Body of pancreas (tissue), 4 donors: ENCODE results near the gene CLASP1. TPM values are rescaled to one million over a fixed set of nuclear protein-coding genes. Genes with fewer than 3 reads are reported as not detected.

Source experiments
- ATAC-seq: fragments of 150-250 bp; one replicate; pipeline ENCODE4 v1.9.1; 2016
- DNase-seq, 4 donors: peaks; one replicate each; pipeline ENCODE4 v3.0.0-alpha.2; 2019
- H3K27ac ChIP-seq, 4 donors: fragments of 200-600 bp; sonication (generic); 1 replicate in 3 of 4; 2 replicates in 1 of 4; pipeline versions ENCODE4 v1.5.1 to v1.6.1; 2016 to 2019; ENCODE audit warnings: mild to moderate bottlenecking in 1 of 4, mixed read lengths in 1 of 4, moderate library complexity in 1 of 4
- H3K27me3 ChIP-seq, 2 donors: fragments of 200-600 bp; sonication (generic); one replicate each; pipeline ENCODE4 v1.6.0; 2016; ENCODE audit warnings: mild to moderate bottlenecking in 1 of 2
- H3K36me3 ChIP-seq, 2 donors: fragments of 200-600 bp; sonication (generic); replicated peaks in 1 of 2; 2 replicates each; pipeline ENCODE4 v1.5.1; 2016; ENCODE audit warnings: low read depth in 2 of 2; ENCODE audit not compliant: insufficient read depth in 1 of 2
- H3K4me1 ChIP-seq: fragments of 200-600 bp; sonication (generic); one replicate; pipeline ENCODE4 v1.6.0; 2016
- H3K4me3 ChIP-seq, 2 donors: fragments of 200-600 bp; sonication (generic); 1 replicate in 1 of 2; 2 replicates in 1 of 2; pipeline ENCODE4 v1.5.1; 2016 to 2019
- H3K9me3 ChIP-seq, 3 donors: fragments of 200-600 bp; sonication (generic); 1 replicate in 2 of 3; 2 replicates in 1 of 3; pipeline ENCODE4 v1.5.1; 2016
- CTCF ChIP-seq, 7 experiments: fragments of 450-650 bp in 4 of 7; fragments of 200-600 bp in 3 of 7; sonication (generic) in 3 of 7; IDR thresholded peaks; one replicate each; pipeline ENCODE4 v1.5.1; 2016 to 2019; ENCODE audit warnings: antibody characterized with exemption in 7 of 7
- POLR2A ChIP-seq, 3 donors: fragments of 450-650 bp; IDR thresholded peaks; one replicate each; pipeline ENCODE4 v1.6.1; 2016; ENCODE audit warnings: antibody characterized with exemption in 3 of 3, mild to moderate bottlenecking in 2 of 3
- WGBS, 2 donors: methylation state at CpG; one replicate each; pipeline ENCODE4 v1.1.5; 2017; 5-methylcytosine and 5-hydroxymethylcytosine counted together
- intact Hi-C: fragments of 100-400 bp; cut with DNase I; formaldehyde crosslinking; loops from one replicate; pipeline ENCODE4 v1.15.1; 2023
- total RNA-seq, 2 donors: library from RNA; depleted of rRNA; stranded (reverse); fragments of >200 nt; gene quantifications; one replicate each; pipeline ENCODE4 v1.1.0, GENCODE V29; 2016

Gene CLASP1
- total RNA-seq, 2 donors from 2014 or later: 28.5 to 44.2 TPM

- DNase-seq: no peak
- Histone ChIP-seq H3K4me3 (no peak overlapping the region), H3K4me1 (no peaks in the 10 kb centered on the region), H3K27ac (no peak overlapping the region), H3K9me3 (peaks cover 0 to under 1% (median 0%) of the 10 kb centered on the region in 3 donors), H3K27me3 (no peaks in the 10 kb centered on the region), H3K36me3 (no peaks in the 10 kb centered on the region)
- no peak for ATAC-seq
- TF ChIP-seq CTCF (IDR thresholded peaks at IDR 0.05) (no peak), POLR2A (IDR thresholded peaks at IDR 0.05) (no peak)
- intact Hi-C loops: no loop called here
Measured at GRCh38 chr2:121670181-121670580, 20.9 kb upstream of the CLASP1 start.

GRCh38 chr2:121667618-121668017, 18.4 kb upstream of the CLASP1 start:
- intact Hi-C loops: no loop called here
- 100% methylated on average over 1 of the region's 1 CpG for WGBS, 2 donors

GRCh38 chr2:121666042-121666441, 16.8 kb upstream of the CLASP1 start:
- no peaks in the 10 kb centered on the region for H3K27me3 ChIP-seq
- 88 to 92% methylated on average over 1 of the region's 1 CpG for WGBS, 2 donors
- no peaks in the 10 kb centered on the region for H3K4me1 ChIP-seq
- H3K27ac ChIP-seq: no peak overlapping the region
- no peak for TF ChIP-seq POLR2A (IDR thresholded peaks at IDR 0.05)
- no peak for TF ChIP-seq CTCF (IDR thresholded peaks at IDR 0.05)
- H3K4me3 ChIP-seq: no peak overlapping the region
- H3K9me3 ChIP-seq: no peaks in the 10 kb centered on the region
- intact Hi-C loops: no loop called here
- no peak for DNase-seq
- no peak for ATAC-seq
- no peaks in the 10 kb centered on the region for H3K36me3 ChIP-seq

More at GRCh38 chr2:121667618-121668017, 18.4 kb upstream of the CLASP1 start:
- no peaks in the 10 kb centered on the region for H3K27me3 ChIP-seq
- TF ChIP-seq CTCF (IDR thresholded peaks at IDR 0.05) (no peak), POLR2A (IDR thresholded peaks at IDR 0.05) (no peak)
- H3K9me3 ChIP-seq: no peaks in the 10 kb centered on the region
- H3K4me3 ChIP-seq: no peak overlapping the region
- H3K27ac ChIP-seq: no peak overlapping the region
- DNase-seq (no peak), ATAC-seq (no peak)
- no peaks in the 10 kb centered on the region for H3K4me1 ChIP-seq
- H3K36me3 ChIP-seq: no peaks in the 10 kb centered on the region

DNA sequence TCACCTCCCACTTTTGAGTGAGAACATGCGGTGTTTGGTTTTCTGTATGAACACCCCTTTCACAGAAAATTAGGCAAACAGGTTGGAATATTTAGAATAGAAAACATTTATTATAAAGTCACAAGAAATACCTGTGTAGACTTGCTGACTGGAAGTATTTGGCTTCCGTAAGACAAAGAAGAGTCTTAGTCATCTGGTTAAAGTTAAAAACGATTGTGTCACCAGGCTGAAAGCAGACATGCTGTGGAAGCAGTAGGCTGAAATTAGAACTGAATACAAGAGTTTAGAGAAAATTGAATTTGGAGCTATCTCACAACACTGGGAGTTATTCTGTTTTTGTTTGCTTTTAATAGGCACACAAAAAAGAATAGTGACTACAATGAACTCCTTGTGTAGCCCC, 16.2 kb upstream of the CLASP1 start:
- intact Hi-C loops: no loop called here
- Histone ChIP-seq H3K4me3 (no peak overlapping the region), H3K4me1 (no peaks in the 10 kb centered on the region), H3K27me3 (no peaks in the 10 kb centered on the region), H3K9me3 (no peaks in the 10 kb centered on the region), H3K36me3 (no peaks in the 10 kb centered on the region), H3K27ac (no peak overlapping the region)
- no peak for DNase-seq
- WGBS, 2 donors: 67 to 73% methylated on average over 3 of the region's 3 CpGs
- TF ChIP-seq CTCF (IDR thresholded peaks at IDR 0.05): no peak
- no peak for TF ChIP-seq POLR2A (IDR thresholded peaks at IDR 0.05)
- no peak for ATAC-seq

DNA sequence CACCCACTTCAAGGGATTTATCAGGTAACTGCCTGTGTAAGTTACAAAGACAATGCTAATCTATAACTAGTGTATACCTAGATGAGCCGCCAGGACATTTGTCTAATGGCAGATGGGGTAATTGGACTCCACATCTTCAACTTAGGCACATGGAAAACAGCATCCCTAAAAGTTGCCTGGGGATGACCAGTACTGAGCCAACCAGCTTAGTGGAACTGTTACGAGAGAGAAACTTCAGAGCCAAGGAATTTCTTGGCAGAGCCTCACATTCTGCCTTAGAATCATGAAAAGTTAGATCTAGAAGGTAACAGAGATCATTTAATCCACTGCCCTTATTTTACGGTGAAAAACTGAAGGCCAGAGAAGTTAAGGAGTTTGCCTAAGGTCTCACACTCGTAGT, 15.5 kb upstream of the CLASP1 start:
- no peak overlapping the region for H3K4me3 ChIP-seq
- DNase-seq (no peak), ATAC-seq (no peak)
- no peak overlapping the region for H3K27ac ChIP-seq
- no peaks in the 10 kb centered on the region for H3K27me3 ChIP-seq
- intact Hi-C loops: no loop called here
- TF ChIP-seq CTCF (IDR thresholded peaks at IDR 0.05) (no peak), POLR2A (IDR thresholded peaks at IDR 0.05) (no peak)
- no peaks in the 10 kb centered on the region for H3K4me1 ChIP-seq
- no peaks in the 10 kb centered on the region for H3K9me3 ChIP-seq
- no peaks in the 10 kb centered on the region for H3K36me3 ChIP-seq
- whole genome bisulfite sequencing, 2 donors: 66 to 84% methylated on average over 4 of the region's 4 CpGs
